GM19467 (cell line): ENCODE results near the gene GIPC3.

Experiments
- ATAC-seq: cut with Tn5 transposase; IDR thresholded peaks from one replicate; pipeline ENCODE4 v1.9.1; 2021; ENCODE audit warnings: mild to moderate bottlenecking, moderate library complexity; ENCODE audit not compliant: unreplicated experiment

Gene GIPC3

GRCh38 chr19:3585301-3586126, at the start of gene GIPC3:
GIPC3 (plus strand) TSS chr19:3585478; CDS start chr19:3585598, 120 bp downstream.
- no peak for ATAC-seq

- no peak for ATAC-seq
These were observed 49.7 kb upstream of the GIPC3 start for GRCh38 chr19:3535563-3535965.

GRCh38 chr19:3535981-3536380, 49.3 kb upstream of the GIPC3 start:
- no peak for ATAC-seq

- no peak for ATAC-seq
These were observed 48.7 kb upstream of the GIPC3 start for GRCh38 chr19:3536429-3537100.

GRCh38 chr19:3537101-3537437, 48.2 kb upstream of the GIPC3 start:
- no peak for ATAC-seq

- ATAC-seq: no peak
These were observed 47.6 kb upstream of the GIPC3 start for GRCh38 chr19:3537438-3538240.

- no peak for ATAC-seq
These were observed 46.9 kb upstream of the GIPC3 start for GRCh38 chr19:3538258-3538929.

GRCh38 chr19:3538965-3539755, 46.1 kb upstream of the GIPC3 start, which contains the start of gene TEKTIP1:
TEKTIP1 (plus strand) TSS chr19:3539174; CDS start chr19:3539178, 4 bp downstream.
- ATAC-seq: no peak

GRCh38 chr19:3539756-3540118, 45.5 kb upstream of the GIPC3 start:
- ATAC-seq: no peak

- ATAC-seq: no peak
These were observed 41.9 kb upstream of the GIPC3 start for GRCh38 chr19:3543150-3544057.

GRCh38 chr19:3544058-3544376, 41.3 kb upstream of the GIPC3 start:
- ATAC-seq: no peak

- no peak for ATAC-seq
These were observed 40.3 kb upstream of the GIPC3 start for GRCh38 chr19:3544742-3545668.

- ATAC-seq: no peak
These were observed 39.6 kb upstream of the GIPC3 start for GRCh38 chr19:3545669-3546034.

GRCh38 chr19:3546119-3546518, 39.2 kb upstream of the GIPC3 start:
- ATAC-seq: no peak

- no peak for ATAC-seq
These were observed 38.0 kb upstream of the GIPC3 start for GRCh38 chr19:3547301-3547731.

GRCh38 chr19:3547767-3548282, 37.5 kb upstream of the GIPC3 start:
- no peak for ATAC-seq

- no peak for ATAC-seq
These were observed 36.7 kb upstream of the GIPC3 start for GRCh38 chr19:3548606-3549005.

- ATAC-seq: no peak
These were observed 35.5 kb upstream of the GIPC3 start for GRCh38 chr19:3549816-3550215.
